A549 (cell line): ENCODE results near the gene MOBP.

Experiments used
- BHLHE40 ChIP-seq: IDR thresholded peaks from 2 replicates; pipeline ENCODE4 v1.6.1; 2012; ENCODE audit warnings: low read depth, low read length, inconsistent platforms
- CBX2 ChIP-seq: fragments of 200-600 bp; sonication (generic); IDR thresholded peaks from 2 replicates; pipeline ENCODE4 v1.6.1; 2016; ENCODE audit warnings: low read depth, mild to moderate bottlenecking, borderline replicate concordance
- ESRRA ChIP-seq: fragments of 150-350 bp; IDR thresholded peaks from 2 replicates; pipeline ENCODE4 v1.6.1; 2014; ENCODE audit warnings: mild to moderate bottlenecking, low read length, borderline replicate concordance
- JUN ChIP-seq, 2 experiments: fragments of >200 bp; sonication (Bioruptor Twin); formaldehyde crosslinking; IDR thresholded peaks; 2 replicates in 1 of 2; 3 replicates in 1 of 2; pipeline ENCODE4 v1.6.1; 2016 to 2017
- MAFK ChIP-seq: fragments of 450-650 bp; IDR thresholded peaks from 2 replicates; pipeline ENCODE4 v1.6.1; 2014; ENCODE audit not compliant: partially characterized antibody
- POLR2A ChIP-seq: IDR thresholded peaks from 2 replicates; pipeline ENCODE4 v1.6.1; 2012; ENCODE audit warnings: mild to moderate bottlenecking, low read length
- RCOR1 ChIP-seq: fragments of 150-350 bp; IDR thresholded peaks from 2 replicates; pipeline ENCODE4 v1.6.1; 2014; ENCODE audit warnings: antibody characterized with exemption, low read length, low read depth
- SMC3 ChIP-seq: fragments of >200 bp; sonication (Bioruptor Twin); formaldehyde crosslinking; IDR thresholded peaks from 3 replicates; pipeline ENCODE4 v1.6.1; 2018; ENCODE audit warnings: inconsistent platforms
- TF ChIP-seq, protein P1 (sequence below): fragments of >200 bp; sonication (Bioruptor Twin); formaldehyde crosslinking; IDR thresholded peaks from 3 replicates; pipeline ENCODE4 v1.5.1; 2016
- TF ChIP-seq, protein P2 (sequence below): fragments of 200-600 bp; sonication (generic); IDR thresholded peaks from 2 replicates; pipeline ENCODE4 v1.6.1; 2016; ENCODE audit warnings: antibody characterized with exemption, mild to moderate bottlenecking, moderate library complexity
- TF ChIP-seq, protein P3 (sequence below): fragments of 450-650 bp; IDR thresholded peaks from 2 replicates; pipeline ENCODE4 v1.6.1; 2014; ENCODE audit warnings: antibody characterized with exemption
- TF ChIP-seq, protein P4 (sequence below): fragments of 150-350 bp; IDR thresholded peaks from 2 replicates; pipeline ENCODE4 v1.6.1; 2014; ENCODE audit warnings: low read depth, mild to moderate bottlenecking, low read length

DNA sequence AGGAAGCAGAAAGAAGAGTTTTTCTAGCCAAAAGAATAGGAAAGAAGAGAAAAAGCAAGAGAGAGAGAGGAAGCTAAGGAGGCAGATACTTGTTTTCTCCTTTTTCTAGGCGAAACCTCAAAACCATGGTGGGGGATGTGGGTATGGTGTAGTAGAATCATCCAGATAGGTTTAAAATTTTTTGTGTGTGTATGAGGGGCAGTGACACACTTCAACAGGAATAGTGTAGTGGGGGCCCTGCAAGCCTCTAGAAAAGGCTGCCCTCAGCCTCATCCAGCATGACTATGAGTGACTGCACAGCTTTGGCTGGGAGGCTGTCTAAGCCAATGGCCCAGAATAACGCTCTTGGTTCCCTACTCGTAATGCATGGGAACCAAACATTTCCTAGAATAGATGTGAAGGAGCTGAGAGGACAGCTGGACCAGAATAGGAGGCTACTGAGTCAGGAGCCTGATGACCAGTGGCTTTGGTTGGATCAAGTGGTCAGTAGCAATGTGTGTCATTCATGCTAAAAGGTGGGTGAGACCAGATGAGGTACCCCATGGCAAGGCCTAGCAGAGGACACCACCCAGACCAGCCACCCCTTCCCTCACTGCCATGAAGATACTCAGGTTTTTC is 24.4 kb downstream of the MOBP start:
- TF ChIP-seq ESRRA: no peak
- no peak for TF ChIP-seq POLR2A
- TF ChIP-seq, protein P1, sequence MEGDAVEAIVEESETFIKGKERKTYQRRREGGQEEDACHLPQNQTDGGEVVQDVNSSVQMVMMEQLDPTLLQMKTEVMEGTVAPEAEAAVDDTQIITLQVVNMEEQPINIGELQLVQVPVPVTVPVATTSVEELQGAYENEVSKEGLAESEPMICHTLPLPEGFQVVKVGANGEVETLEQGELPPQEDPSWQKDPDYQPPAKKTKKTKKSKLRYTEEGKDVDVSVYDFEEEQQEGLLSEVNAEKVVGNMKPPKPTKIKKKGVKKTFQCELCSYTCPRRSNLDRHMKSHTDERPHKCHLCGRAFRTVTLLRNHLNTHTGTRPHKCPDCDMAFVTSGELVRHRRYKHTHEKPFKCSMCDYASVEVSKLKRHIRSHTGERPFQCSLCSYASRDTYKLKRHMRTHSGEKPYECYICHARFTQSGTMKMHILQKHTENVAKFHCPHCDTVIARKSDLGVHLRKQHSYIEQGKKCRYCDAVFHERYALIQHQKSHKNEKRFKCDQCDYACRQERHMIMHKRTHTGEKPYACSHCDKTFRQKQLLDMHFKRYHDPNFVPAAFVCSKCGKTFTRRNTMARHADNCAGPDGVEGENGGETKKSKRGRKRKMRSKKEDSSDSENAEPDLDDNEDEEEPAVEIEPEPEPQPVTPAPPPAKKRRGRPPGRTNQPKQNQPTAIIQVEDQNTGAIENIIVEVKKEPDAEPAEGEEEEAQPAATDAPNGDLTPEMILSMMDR: no peak
- TF ChIP-seq BHLHE40: no peak
- TF ChIP-seq, protein P2, sequence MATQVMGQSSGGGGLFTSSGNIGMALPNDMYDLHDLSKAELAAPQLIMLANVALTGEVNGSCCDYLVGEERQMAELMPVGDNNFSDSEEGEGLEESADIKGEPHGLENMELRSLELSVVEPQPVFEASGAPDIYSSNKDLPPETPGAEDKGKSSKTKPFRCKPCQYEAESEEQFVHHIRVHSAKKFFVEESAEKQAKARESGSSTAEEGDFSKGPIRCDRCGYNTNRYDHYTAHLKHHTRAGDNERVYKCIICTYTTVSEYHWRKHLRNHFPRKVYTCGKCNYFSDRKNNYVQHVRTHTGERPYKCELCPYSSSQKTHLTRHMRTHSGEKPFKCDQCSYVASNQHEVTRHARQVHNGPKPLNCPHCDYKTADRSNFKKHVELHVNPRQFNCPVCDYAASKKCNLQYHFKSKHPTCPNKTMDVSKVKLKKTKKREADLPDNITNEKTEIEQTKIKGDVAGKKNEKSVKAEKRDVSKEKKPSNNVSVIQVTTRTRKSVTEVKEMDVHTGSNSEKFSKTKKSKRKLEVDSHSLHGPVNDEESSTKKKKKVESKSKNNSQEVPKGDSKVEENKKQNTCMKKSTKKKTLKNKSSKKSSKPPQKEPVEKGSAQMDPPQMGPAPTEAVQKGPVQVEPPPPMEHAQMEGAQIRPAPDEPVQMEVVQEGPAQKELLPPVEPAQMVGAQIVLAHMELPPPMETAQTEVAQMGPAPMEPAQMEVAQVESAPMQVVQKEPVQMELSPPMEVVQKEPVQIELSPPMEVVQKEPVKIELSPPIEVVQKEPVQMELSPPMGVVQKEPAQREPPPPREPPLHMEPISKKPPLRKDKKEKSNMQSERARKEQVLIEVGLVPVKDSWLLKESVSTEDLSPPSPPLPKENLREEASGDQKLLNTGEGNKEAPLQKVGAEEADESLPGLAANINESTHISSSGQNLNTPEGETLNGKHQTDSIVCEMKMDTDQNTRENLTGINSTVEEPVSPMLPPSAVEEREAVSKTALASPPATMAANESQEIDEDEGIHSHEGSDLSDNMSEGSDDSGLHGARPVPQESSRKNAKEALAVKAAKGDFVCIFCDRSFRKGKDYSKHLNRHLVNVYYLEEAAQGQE: no peak
- no peak for TF ChIP-seq MAFK
- TF ChIP-seq, protein P3, sequence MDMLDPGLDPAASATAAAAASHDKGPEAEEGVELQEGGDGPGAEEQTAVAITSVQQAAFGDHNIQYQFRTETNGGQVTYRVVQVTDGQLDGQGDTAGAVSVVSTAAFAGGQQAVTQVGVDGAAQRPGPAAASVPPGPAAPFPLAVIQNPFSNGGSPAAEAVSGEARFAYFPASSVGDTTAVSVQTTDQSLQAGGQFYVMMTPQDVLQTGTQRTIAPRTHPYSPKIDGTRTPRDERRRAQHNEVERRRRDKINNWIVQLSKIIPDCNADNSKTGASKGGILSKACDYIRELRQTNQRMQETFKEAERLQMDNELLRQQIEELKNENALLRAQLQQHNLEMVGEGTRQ: no peak
- TF ChIP-seq CBX2: no peak
- no peak for TF ChIP-seq RCOR1
- no peak for TF ChIP-seq JUN (IDR thresholded peaks at IDR 0.05)
- TF ChIP-seq, protein P4, sequence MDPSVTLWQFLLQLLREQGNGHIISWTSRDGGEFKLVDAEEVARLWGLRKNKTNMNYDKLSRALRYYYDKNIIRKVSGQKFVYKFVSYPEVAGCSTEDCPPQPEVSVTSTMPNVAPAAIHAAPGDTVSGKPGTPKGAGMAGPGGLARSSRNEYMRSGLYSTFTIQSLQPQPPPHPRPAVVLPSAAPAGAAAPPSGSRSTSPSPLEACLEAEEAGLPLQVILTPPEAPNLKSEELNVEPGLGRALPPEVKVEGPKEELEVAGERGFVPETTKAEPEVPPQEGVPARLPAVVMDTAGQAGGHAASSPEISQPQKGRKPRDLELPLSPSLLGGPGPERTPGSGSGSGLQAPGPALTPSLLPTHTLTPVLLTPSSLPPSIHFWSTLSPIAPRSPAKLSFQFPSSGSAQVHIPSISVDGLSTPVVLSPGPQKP: no peak
- TF ChIP-seq SMC3: no peak
